GM19438 (cell line): ENCODE results near the gene PRRT1B.

Experiments
- ATAC-seq: cut with Tn5 transposase; IDR thresholded peaks from one replicate; pipeline ENCODE4 v1.9.1; 2021; ENCODE audit warnings: low read depth; ENCODE audit not compliant: unreplicated experiment

PRRT1B gene

GRCh38 chr9:131578731-131579504 is 33.6 kb downstream of the PRRT1B start:
- no peak for ATAC-seq

GRCh38 chr9:131579789-131580211 is 34.5 kb downstream of the PRRT1B start:
- no peak for ATAC-seq

GRCh38 chr9:131580358-131580757 is 35.0 kb downstream of the PRRT1B start:
- ATAC-seq = no peak

DNA sequence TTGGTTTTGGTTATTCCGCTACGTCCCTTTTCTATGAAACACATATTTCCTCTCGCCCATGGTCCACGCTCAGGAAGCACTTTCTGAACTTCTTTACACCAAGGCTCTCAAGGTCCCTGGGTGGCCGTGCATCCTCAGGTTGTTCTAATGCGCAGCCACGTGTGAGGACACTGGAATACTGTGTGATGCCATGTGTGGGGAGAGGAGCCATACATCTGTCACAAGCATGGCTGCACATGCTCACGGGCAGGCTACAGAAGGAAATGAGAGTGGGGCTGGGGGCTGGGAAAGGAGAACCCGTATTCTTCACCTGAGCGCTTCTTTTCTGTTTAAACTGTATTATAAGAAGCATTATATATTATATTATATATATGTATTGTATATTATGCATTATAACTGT is 36.7 kb downstream of the PRRT1B start:
- no peak for ATAC-seq

DNA sequence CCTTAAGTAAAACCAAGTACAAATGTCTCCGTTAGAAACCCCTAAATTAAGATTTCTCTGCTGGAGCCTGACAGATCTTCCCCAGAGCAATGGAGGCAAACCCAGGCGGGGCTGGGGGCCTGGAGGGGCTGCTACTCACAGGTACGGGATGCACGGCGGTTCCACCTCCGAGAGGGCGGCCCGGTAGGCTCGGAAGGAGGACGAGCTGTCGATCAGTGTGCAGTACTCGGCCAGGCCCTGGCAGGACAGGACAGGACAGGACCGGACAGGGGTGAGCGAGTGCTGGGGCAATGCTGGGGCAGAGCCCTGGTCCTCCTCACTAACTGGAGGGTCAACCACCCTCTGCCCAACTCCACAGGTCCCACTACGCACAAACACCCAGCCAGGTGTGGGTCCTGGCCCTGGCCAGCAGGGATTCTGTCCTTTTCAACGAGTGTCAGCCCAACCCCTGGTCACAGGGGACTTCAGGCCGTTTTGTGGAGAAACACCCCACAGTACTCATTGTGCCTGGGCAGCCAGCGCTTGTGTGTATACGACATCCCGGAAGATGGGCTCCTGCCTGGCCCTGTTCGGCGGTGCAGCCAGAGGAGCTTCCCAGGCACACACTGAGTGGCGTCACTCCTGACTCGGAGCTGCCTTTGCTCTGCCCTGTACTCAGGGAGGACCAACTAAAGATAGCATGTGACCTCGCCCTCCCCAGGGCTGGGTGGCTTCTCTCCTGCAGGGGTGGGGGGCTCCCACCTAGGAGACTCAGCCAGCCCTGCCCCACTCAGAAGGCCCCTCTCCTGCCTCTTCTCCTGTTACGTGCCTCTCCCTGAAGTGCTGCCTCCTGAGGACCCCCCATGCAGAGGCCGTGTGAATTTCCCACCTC is 37.4 kb downstream of the PRRT1B start:
- ATAC-seq = no peak

GRCh38 chr9:131583337-131583645 is 38.0 kb downstream of the PRRT1B start:
- no peak for ATAC-seq

DNA sequence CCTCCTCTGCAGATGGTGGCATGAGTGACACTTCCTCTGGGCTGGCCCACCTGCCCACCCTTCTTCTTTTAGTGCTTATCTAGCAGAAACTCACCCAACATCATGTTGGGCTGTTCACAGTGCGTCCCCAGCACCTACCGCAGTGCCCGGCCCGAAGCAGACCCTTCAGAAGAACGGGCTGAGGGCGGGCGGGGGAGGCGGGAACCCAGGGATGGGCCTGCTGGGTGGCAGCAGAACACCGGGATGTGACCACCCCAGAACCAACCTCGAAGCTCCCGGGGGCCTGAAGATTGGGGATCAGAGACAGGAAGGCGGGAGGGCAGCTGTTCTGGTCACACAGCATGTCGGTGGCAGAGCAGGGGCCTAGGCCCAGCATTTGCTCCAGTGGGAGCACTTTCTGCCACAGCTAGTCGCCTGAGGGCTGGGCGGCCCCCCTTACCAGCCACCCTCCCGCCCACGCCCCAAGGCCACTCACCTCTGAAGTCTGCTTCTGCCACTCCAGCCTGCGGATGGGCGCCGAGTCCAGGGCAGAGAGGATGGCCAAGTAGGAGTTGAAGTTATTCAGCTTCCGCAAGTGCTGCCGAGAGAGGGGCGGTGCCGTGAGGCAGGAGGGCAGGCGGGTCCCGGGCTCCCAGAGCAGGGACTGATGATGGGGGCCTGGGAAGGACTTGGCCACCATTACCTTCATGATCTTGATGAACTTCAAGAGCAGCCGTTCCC is 38.7 kb downstream of the PRRT1B start:
- no peak for ATAC-seq

- ATAC-seq = no peak
Observed at GRCh38 chr9:131584858-131585257, 39.5 kb downstream of the PRRT1B start.

DNA sequence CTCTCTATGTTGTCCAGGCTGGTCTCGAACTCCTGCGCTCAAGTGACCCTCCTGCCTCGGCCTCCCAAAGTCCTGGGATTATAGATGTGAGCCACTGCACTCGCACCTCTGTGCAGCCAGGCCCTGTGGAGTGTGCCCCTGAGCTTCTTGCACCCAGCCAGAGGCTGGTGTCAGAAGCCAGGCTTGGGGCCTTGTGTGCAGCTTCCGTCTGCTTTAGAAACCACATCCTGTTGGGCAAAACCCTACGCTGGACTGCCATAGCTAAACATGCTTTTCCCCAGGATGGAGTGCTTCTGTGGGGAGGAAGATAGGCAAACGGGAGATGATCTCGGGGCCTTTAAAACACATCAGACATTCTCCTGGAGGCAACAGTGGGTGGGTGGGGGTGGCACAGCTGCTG is 40.1 kb downstream of the PRRT1B start:
- ATAC-seq = no peak

- no peak for ATAC-seq
Observed at GRCh38 chr9:131587331-131587730, 42.0 kb downstream of the PRRT1B start.

GRCh38 chr9:131587906-131588305 is 42.6 kb downstream of the PRRT1B start:
- no peak for ATAC-seq

DNA sequence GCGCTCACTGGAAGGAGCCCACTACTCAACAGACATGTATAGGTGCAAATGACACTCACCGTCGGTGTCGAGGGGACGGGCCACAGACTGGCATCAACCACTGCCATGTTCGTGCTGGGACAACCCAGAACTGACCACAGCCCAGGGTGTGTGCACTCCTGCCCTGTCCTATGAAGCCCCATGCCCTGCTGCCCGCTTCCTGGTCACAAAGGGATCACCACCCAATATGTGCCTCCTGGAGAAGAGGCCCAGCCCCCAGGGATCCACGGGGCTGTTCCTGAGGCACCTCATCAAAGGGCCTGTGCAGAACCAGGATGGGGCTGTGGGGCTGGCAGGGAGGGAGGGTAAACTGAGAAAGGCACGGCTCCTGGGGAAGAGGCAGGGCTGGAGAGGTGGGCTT is 43.1 kb downstream of the PRRT1B start:
- ATAC-seq = no peak

GRCh38 chr9:131589124-131589711 is 43.9 kb downstream of the PRRT1B start:
- ATAC-seq = no peak

GRCh38 chr9:131589993-131590392 is 44.7 kb downstream of the PRRT1B start:
- no peak for ATAC-seq

DNA sequence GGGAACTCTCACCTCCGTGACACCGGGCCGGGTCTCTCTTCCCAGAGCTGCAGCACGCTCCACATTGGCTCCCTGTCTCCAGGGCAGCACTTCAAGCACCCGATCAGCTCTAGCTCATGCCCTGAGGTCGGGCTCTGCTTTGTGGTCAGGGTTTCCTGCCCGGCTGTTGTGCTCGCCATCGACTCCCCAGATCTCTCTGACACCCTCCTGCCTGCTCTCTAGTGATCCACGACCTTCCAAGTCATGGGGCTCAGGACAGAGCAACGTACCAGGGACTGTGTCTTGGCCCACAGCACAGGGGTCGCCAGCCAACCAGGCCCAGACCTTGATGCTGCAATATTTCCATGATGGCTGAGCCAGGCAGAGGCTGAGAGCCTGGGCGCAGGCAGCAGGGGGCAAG is 45.1 kb downstream of the PRRT1B start:
- ATAC-seq = no peak

- ATAC-seq = no peak
Observed at GRCh38 chr9:131590907-131591844, 45.9 kb downstream of the PRRT1B start.

DNA sequence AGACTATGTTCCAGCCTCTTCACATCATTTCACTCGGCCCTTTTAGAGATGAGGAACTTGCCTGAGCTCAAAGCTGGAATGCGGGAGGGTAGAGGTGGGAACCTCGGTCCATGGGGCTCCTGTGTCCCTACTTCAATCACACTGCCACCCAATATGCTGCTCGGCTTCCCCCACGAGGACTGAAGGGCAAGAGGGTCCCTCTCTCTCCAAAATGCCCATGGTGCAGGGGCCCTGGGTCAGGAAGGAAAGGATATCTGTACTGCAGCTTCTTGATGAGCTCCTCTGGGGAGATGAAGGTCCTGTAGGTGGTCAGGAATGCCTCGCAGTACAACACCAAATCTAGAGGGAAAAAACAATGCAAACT is 46.5 kb downstream of the PRRT1B start:
- no peak for ATAC-seq

GRCh38 chr9:131593091-131593820 is 47.9 kb downstream of the PRRT1B start:
- ATAC-seq = no peak

DNA sequence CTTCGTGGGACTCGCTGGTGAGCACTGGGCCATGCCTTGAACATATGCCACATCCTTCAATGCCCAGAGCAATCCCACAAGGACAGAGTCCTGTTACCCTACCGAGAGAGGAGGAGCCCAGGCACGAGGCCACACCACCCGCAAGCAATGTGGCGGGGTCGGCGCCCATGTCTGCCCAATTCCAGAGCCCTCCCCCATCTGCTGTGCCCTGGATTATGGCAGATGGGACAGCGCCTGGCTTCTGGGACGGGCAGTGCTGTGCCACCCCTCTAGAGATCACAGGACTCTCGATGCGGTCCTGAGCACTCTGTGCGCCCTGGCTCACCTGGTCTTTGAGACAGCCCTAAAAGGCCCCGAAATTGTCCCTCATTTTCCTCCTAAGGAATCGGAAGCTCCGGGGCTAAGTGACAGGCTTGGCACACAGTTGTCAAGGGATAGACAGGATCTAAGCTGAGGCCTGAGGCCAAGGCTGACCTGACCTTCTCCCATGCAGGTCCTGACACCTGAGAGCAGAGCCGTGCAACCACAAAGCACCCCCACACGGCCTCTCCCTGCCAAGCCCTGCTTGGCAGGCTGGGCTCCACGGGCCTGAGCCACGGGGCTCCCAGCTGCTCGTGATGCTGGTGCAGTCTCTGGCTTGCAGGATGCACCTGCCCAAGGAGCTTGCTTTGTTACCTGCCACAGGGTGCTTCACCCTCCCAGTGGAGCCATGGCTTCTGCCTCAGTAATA is 48.8 kb downstream of the PRRT1B start:
- no peak for ATAC-seq
